Measurements from ENCODE around the gene MSS51.

The MSS51 gene

DNA sequence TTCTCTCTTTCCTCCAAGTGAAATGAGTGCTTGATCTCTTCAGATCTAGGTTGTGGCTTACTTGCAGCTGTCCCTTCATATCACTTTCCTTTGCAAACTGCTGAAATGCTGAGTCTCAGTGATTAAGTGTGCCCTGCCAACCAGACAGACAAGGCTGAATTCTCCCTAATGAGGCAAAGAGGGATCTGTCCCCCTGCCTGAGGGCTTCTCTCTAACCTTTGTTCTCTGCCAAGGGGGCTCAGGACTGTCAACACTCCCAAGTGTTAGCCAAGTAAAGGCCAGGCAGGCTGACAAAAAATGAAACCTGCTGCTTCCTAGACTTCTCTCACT is at the start of gene MSS51:
Gene MSS51 (minus strand): TSS at position 24 of the 330 bp plus-strand sequence. CDS start 5,277 bp downstream, outside the sequence.
- no peak within 1 kb of the TSS for H3K4me3 ChIP-seq (ENCODE audit: low read depth, low read length)

DNA sequence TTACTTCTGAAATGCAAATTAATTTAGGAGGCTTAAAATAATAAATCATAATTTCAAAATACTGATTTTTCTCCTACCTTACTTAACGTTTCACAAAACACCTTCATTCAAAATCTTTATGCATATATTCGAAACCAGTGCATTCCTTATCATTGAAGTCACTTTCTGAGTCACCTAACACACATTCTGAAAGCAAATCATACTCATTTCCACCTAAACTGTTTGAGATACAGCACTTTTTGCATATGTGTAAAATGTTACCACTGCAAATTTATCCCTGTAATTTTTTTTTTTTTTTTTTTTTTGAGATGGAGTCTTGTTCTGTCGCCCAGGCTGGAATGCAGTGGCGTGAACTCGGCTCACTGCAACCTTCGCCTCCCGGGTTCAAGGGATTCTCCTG is 46.8 kb upstream of the MSS51 start:
- no peak overlapping the region for H3K4me3 ChIP-seq (ENCODE audit: low read depth, low read length)
- TF ChIP-seq, protein P1, sequence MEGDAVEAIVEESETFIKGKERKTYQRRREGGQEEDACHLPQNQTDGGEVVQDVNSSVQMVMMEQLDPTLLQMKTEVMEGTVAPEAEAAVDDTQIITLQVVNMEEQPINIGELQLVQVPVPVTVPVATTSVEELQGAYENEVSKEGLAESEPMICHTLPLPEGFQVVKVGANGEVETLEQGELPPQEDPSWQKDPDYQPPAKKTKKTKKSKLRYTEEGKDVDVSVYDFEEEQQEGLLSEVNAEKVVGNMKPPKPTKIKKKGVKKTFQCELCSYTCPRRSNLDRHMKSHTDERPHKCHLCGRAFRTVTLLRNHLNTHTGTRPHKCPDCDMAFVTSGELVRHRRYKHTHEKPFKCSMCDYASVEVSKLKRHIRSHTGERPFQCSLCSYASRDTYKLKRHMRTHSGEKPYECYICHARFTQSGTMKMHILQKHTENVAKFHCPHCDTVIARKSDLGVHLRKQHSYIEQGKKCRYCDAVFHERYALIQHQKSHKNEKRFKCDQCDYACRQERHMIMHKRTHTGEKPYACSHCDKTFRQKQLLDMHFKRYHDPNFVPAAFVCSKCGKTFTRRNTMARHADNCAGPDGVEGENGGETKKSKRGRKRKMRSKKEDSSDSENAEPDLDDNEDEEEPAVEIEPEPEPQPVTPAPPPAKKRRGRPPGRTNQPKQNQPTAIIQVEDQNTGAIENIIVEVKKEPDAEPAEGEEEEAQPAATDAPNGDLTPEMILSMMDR (IDR thresholded peaks at IDR 0.05; ENCODE audit: borderline replicate concordance, insufficient read depth, low read depth, low read length): no peak

More for the DNA sequence above, at the start of gene MSS51:
- TF ChIP-seq, protein P1 (IDR thresholded peaks at IDR 0.05; ENCODE audit: borderline replicate concordance, insufficient read depth, low read depth, low read length): no peak

DNA sequence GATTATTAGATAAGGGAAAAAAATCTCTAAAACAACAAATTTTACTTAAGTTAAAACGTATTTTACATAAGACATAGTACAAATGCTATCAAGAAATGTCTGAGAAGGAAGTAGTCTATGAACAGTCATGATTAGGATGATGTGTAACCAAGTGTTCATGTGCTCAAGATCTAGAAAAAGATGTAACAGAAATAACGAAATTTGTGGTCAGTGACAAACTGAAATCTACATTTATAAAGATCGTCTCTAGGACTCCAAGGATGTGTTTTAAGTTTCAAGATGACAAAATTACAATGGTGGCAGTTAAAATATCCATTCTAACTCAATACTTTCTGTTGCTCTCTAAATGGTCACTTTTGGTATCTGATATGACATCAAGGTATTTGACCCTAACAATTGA is 45.3 kb upstream of the MSS51 start:
- TF ChIP-seq, protein P1 (IDR thresholded peaks at IDR 0.05; ENCODE audit: borderline replicate concordance, insufficient read depth, low read depth, low read length): no peak
- H3K4me3 ChIP-seq (ENCODE audit: low read depth, low read length): no peak overlapping the region

DNA sequence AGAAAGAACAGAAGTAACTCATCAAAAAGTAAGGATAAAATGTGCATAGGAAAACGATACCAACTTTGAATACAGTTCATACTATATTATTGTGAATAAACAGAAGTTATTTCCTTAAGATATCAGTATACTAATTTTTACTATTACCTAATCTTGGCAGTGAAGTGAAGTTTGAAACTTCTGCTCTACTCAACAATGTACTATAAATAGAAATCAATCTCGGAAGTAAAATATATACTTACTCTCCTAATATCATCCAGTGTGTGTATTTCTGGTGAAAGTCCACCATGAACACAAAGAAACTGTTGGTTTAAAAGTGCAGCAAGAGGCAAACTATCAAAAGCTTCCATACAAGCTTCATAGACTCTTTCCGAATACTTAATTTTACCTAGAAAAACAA is 37.9 kb upstream of the MSS51 start:
- TF ChIP-seq, protein P1 (IDR thresholded peaks at IDR 0.05; ENCODE audit: borderline replicate concordance, insufficient read depth, low read depth, low read length): no peak
- H3K4me3 ChIP-seq (ENCODE audit: low read depth, low read length): no peak overlapping the region

DNA sequence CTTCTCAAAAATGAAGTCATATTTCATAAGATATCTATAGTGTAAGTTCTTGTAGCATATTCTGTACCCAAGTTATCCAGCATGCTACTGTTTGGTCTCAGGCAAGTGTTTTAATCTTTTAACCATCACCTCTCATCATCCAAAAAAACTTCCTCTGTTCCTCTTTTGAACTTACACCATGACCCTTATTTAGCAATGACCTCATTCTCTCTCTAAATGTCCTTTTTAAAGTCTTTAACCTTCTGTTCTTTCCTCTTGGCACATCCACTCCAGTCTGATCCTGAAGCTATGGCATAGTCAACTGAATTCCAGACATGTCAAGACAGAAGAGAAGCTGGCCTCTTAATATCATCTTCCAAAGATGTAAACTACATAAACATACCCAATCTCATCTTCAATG is 36.2 kb upstream of the MSS51 start:
- TF ChIP-seq, protein P1 (IDR thresholded peaks at IDR 0.05; ENCODE audit: borderline replicate concordance, insufficient read depth, low read depth, low read length): no peak
- no peak overlapping the region for H3K4me3 ChIP-seq (ENCODE audit: low read depth, low read length)

DNA sequence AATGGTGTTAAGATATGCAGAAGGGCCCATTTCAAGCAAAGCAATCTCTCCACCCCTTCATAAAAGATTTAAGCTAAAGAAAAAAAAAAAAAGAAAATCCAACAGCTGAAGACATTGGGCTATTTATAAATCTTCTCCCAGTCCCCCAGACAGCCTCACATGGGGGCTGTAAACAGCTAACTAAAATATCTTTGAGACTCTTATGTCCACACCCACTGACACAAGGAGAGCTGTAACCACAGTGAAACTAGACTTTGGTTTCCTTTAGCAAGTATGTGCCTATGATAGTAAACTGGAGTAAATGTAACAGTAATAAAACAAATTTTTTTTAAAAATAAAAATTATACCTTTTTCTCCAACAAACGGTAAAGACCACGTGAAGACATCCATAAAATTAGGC is 33.8 kb upstream of the MSS51 start:
- H3K4me3 ChIP-seq (ENCODE audit: low read depth, low read length): no peak overlapping the region
- TF ChIP-seq, protein P1 (IDR thresholded peaks at IDR 0.05; ENCODE audit: borderline replicate concordance, insufficient read depth, low read depth, low read length): no peak

DNA sequence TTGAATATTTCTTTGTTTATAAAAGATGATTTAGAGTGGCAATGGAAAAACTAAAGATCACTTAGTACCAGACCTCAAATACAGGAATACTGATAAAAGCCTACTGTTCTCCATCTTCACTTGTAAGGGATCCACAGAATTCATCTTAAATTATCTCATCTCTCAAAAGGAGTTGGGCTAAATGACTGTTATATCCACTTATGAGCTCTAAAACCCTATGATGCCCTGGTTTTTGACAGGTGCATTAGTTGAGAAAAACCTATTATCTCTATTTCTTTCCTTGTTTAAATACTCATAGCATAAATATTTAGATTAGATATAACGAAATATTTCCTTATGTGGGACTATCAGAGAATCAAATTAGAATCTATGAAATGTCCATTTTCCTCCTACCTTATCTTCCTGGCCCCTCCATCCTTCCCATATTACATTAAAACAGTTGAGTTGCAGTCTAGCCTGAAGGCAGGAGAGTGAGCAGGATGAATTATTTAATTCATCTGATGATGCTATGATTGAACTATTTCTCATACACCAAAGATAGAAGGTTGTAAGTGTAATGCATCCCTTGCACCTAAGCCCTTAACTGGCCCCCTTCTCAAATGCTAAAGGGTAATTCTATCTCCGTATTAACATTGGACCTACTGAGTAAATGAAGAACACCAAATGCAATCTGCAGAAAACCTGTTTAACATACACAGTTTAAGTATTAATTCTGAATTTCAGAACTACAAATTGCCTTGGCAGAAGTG is 32.8 kb upstream of the MSS51 start:
- TF ChIP-seq, protein P1 (IDR thresholded peaks at IDR 0.05; ENCODE audit: borderline replicate concordance, insufficient read depth, low read depth, low read length): no peak
- H3K4me3 ChIP-seq (ENCODE audit: low read depth, low read length): no peak overlapping the region
